Measurements from ENCODE around the gene ZNF778. TPM values are rescaled to one million over a fixed set of nuclear protein-coding genes. Genes with fewer than 3 reads are reported as not detected.
A peak's percentile ranks its signal among the peaks of the same experiment; 100 is the strongest.

ZNF778 gene
- polyA plus RNA-seq, 3 donors = 5.9 to 8.0 (median 7.5) TPM

GRCh38 chr16:89193576-89194293, 23.8 kb upstream of the ZNF778 start:
- no peak for DNase-seq

GRCh38 chr16:89194340-89195311, 22.9 kb upstream of the ZNF778 start:
- DNase-seq = no peak

DNA sequence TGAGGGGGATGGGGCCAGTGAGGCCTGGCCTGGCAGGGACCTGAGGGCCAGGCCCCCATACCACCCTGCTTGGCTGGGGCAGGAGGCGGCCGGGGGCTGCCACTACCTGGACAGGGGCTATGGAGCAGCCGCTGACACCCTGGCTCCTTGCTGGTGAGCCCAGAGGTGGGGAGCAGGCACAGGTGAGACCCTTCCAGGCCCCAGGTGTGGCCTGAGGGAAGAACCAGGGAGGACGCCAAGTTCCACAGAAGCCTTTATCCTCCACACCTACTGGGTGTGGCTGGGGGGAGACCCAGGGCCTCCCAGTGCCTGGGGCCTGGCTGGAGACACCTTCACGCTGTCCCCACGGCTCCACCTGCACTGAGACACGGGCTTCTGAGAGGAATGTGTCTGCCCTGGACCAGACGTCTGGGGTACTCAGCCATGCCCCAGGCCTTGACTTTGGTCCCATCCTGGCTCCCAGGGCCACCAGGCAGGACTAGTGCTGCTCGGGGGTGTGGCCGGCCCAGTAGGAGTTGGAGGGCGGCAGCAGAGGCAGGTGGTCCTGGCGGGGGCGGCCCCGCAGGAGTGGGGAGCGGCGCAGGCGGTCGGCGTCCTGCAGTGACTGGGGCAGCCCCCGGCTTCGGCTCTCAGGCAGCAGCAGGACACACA, 21.9 kb upstream of the ZNF778 start:
- DNase-seq = no peak

GRCh38 chr16:89197033-89197632, 20.4 kb upstream of the ZNF778 start:
- no peak for DNase-seq

GRCh38 chr16:89197633-89198416, 19.7 kb upstream of the ZNF778 start:
- no peak for DNase-seq

GRCh38 chr16:89198417-89199240, 18.9 kb upstream of the ZNF778 start:
- DNase-seq = no peak

DNA sequence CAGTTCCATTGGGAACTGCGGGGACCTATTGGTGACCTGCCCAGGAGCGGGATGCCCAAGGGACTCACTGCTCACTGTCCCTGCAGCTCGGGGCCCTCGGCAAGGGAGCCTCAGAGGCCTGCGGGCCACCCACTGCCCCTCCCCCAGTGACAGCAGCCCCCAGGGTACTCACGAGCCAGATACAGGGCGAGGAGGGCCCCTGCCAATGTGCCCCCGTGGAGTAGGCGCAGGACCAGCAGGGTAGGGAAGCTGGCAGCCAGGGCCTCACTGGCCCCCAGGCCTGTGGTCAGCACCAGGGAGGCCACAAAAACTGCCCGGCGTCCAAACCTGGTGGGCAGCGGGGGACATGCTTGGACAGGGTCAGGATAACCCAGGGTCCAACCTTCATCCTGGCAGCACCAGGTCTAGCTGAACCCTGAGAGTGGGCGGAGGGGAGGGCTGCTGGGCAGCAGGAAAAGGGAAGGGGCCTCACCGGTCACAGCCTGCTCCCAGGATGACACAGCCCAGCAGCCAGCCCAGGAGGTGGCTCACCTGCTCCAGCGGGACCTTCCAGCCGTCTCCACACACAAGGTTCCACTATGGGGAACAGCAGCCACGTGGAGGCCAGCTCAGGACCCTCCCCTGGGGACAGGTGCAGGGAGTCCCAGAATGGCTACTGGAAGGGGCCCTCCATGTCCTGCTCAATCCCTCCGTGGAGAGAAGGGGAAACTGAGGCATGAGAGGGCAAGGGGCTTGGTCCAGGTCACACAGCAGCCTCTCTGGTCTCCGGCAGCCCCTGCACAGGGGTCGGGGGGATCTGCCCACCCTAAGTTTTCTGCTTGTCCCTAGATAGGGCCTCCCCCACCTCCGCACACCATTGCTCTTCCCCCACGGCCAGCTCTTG, 18.0 kb upstream of the ZNF778 start:
- no peak for DNase-seq

DNA sequence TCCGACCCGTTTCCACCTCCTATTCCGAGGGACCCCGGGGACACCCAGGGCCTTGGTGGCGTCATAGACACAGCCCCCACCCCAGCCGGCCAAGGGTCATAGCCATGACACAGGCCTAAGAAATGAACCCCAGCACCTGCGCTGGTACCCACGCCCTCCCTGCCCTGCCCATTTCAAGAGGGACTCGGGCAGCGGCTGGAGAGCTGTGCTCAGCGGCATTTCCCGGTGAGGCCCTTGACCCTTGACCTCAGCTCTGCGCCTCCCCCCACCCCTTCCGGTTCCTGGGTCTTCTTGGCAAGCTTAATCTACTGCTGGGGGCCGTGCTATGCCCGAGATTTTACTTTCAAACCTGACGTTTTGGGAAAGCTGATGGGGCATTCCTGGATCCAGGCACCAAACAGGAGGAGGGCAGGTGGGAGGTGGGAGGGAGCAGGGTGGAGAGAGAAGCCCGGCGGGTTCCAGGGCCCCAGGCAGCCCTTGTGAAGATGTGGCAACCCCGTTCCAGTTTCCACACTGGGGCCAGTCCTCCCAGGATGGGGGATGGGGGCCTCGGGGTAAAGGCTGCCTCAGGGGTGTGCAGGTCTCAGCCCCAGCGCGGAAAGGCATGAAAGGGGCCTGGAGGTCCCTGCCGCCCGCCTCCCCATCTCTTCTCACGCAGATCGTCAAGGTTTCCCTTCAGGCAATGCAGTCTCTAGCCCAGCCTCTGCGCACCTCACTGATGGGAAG, 17.2 kb upstream of the ZNF778 start, which contains the start of gene SLC22A31:
SLC22A31 (minus strand) TSS at position 414 of the 726 bp plus-strand sequence; CDS start at position 378, 36 bp downstream.
- no peak for DNase-seq

- no peak for DNase-seq
Measured at GRCh38 chr16:89200850-89201411, 16.6 kb upstream of the ZNF778 start.

DNA sequence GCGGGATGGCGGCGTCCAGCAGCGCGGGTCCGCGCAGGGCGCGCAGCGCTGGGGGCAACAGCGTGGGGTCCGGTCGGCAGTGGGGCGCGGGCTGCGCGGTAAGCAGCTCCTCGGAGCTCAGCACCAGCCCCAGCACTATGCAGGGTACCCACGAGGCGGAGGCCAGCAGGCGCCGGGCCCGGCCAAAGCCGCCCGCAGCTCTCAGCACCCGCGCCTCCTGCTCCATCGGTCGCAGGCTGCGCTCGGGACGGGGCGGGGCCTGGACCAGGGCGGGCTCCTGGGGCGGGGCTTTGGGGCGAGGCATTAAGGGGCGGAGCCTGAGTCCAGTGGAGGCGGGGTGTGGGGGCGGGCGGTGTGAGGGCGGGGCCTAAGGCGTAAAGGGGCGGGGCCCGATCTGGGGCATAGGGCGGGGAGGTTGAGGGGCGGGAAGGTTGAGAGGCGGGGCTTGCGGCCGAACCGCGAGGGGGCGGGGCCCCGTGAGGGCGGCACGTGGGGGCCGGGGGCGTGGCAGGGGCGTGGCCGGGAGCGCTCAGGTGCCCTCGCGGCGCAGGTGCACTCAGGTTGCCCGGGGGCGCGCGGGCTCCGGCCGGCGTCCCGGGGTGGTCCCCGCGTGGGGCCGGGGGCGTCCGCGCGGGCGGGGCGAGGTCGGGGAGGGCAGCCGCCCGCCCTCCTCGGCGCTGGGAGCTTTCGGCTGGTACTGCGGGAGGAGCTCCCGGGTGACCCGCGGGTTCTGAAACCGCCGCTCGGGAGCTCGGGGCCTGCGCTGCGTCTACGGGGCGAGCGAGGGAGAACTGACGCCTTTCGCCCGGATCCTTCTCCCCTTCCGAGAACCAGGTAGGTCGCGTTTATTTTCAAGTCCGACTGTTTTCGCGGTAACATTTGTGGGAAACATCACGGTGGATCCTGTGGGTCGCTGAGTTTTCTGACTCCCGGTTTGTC, 15.8 kb upstream of the ZNF778 start:
- peak; percentile 57 for DNase-seq

GRCh38 chr16:89202422-89203215, 14.9 kb upstream of the ZNF778 start:
- DNase-seq = no peak

- no peak for DNase-seq
Measured at GRCh38 chr16:89207993-89208392, 9.5 kb upstream of the ZNF778 start.

DNA sequence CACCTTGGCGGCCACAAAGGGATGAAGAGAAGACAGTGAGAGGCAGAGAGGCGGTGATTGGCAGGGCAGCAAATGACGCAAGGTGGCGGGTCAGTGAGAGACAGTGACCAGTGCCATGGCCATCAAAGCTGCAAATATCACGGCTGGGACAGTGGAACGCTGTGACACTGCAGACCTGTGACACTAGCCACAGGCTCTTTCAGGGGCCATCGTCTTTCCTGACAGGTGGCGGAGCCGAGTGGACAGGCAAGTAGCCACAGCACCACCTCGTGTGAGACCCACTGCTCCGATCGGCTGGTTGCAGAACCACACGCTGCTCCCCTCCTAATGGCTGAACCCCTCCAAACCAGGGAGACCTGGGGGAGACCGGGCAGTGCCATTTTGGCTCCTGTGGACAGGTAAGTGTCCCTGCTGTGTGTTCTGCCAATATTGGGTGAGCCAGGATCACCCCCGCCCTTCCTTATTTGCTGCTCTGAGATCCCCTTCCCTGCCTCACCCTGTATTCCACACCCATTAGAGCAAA, 7.9 kb upstream of the ZNF778 start:
- DNase-seq = no peak

- DNase-seq = no peak
Measured at GRCh38 chr16:89210165-89210903, 7.2 kb upstream of the ZNF778 start.
